Stomach (tissue), 4 donors: Measurements from ENCODE around the gene PPP1R13B.

Experiments
- EP300 ChIP-seq: sonication (generic); formaldehyde crosslinking; IDR thresholded peaks from one replicate; pipeline ENCODE4 v1.6.1; 2017; ENCODE audit warnings: antibody characterized with exemption
- POLR2A ChIP-seq, 4 donors: fragments of 450-650 bp; IDR thresholded peaks; one replicate each; pipeline ENCODE4 v1.6.1; 2016; ENCODE audit warnings: antibody characterized with exemption in 4 of 4, control low read depth in 2 of 4, mild to moderate bottlenecking in 1 of 4, moderate library complexity in 1 of 4
- POLR2AphosphoS5 ChIP-seq, 3 donors: sonication (generic); formaldehyde crosslinking; IDR thresholded peaks; one replicate each; pipeline ENCODE4 v1.6.1; 2016; ENCODE audit warnings: antibody characterized with exemption in 3 of 3
- TF ChIP-seq, protein P1 (sequence below), 7 experiments: fragments of 450-650 bp in 4 of 7; fragments of 200-600 bp in 3 of 7; sonication (generic) in 3 of 7; IDR thresholded peaks; one replicate each; pipeline ENCODE4 v1.5.1; 2016 to 2019; ENCODE audit warnings: antibody characterized with exemption in 7 of 7, control low read depth in 2 of 7, mild to moderate bottlenecking in 1 of 7

GRCh38 chr14:103724116-103724515 is 123.3 kb downstream of the PPP1R13B start:
- TF ChIP-seq, protein P1, sequence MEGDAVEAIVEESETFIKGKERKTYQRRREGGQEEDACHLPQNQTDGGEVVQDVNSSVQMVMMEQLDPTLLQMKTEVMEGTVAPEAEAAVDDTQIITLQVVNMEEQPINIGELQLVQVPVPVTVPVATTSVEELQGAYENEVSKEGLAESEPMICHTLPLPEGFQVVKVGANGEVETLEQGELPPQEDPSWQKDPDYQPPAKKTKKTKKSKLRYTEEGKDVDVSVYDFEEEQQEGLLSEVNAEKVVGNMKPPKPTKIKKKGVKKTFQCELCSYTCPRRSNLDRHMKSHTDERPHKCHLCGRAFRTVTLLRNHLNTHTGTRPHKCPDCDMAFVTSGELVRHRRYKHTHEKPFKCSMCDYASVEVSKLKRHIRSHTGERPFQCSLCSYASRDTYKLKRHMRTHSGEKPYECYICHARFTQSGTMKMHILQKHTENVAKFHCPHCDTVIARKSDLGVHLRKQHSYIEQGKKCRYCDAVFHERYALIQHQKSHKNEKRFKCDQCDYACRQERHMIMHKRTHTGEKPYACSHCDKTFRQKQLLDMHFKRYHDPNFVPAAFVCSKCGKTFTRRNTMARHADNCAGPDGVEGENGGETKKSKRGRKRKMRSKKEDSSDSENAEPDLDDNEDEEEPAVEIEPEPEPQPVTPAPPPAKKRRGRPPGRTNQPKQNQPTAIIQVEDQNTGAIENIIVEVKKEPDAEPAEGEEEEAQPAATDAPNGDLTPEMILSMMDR (IDR thresholded peaks at IDR 0.05): no peak
- TF ChIP-seq POLR2A (IDR thresholded peaks at IDR 0.05): no peak
- TF ChIP-seq POLR2AphosphoS5 (IDR thresholded peaks at IDR 0.05): peak in 1 of 3 donors; percentile 48
- no peak for TF ChIP-seq EP300
